Endothelial cell of umbilical vein (primary cell): ENCODE data around the gene IL17REL. TPM values are rescaled to one million over a fixed set of nuclear protein-coding genes. Genes with fewer than 3 reads are reported as not detected.

Experiments
- BruUV-seq: library from RNA; stranded (reverse); fragments of 400-500 nt; replicated peaks from 2 replicates; lab custom pipeline; 2021; lab: Mats Ljungman, UMichigan
- CTCF ChIA-PET: fragments of 300-600, 350-600 bp; sonication (Branson Sonifier 250); formaldehyde crosslinking; loops from one replicate; lab custom pipeline; 2021; ENCODE audit warnings: antibody characterized with exemption, inconsistent platforms; lab: Charles Lee
- POLR2A ChIA-PET: fragments of 300-600, 350-600 bp; sonication (Branson Sonifier 250); formaldehyde crosslinking; loops from one replicate; lab custom pipeline; 2021; ENCODE audit warnings: antibody characterized with exemption, inconsistent platforms; lab: Charles Lee
- DNase-seq: peaks from one replicate; pipeline ENCODE4 v3.0.0-alpha.2; 2011; ENCODE audit warnings: low read depth, low spot score
- FAIRE-seq: peaks from 2 replicates; lab custom pipeline; 2011; peaks lifted over from hg19 to GRCh38; lab: Jason Lieb, UNC
- H2AFZ ChIP-seq: 2 replicates; pipeline ENCODE4 v1.6.0; 2012; ENCODE audit warnings: low read depth, low read length, control low read depth, inconsistent platforms
- H3K27ac ChIP-seq: 2 replicates; pipeline ENCODE4 v1.5.1; 2011; ENCODE audit warnings: low read depth, mild to moderate bottlenecking, control low read depth, low read length, moderate library complexity; ENCODE audit not compliant: insufficient read depth
- H3K27me3 ChIP-seq, 2 experiments: 2 replicates each; pipeline versions ENCODE4 v1.6.0 to v1.6.1; 2011; ENCODE audit warnings: low read length in 2 of 2, mixed read lengths in 1 of 2; ENCODE audit not compliant: control insufficient read depth in 2 of 2, insufficient read depth in 2 of 2
- H3K36me3 ChIP-seq, 2 experiments: 2 replicates in 1 of 2; 3 replicates in 1 of 2; pipeline ENCODE4 v1.5.1; 2011; ENCODE audit warnings: low read length in 2 of 2, mild to moderate bottlenecking in 1 of 2, moderate library complexity in 1 of 2; ENCODE audit not compliant: control insufficient read depth in 2 of 2, insufficient read depth in 2 of 2; ENCODE audit errors: extremely low read depth in 1 of 2
- H3K4me1 ChIP-seq: 3 replicates; pipeline ENCODE4 v1.5.1; 2011; ENCODE audit warnings: mild to moderate bottlenecking, low read length; ENCODE audit not compliant: control insufficient read depth, insufficient read depth; ENCODE audit errors: extremely low read depth
- H3K4me2 ChIP-seq: 2 replicates; pipeline ENCODE4 v1.6.1; 2011; ENCODE audit warnings: low read length, control low read depth, mixed read lengths; ENCODE audit not compliant: insufficient read depth
- H3K4me3 ChIP-seq, 3 experiments: fragments of 200-600 bp in 1 of 3; sonication (generic), shearing (Covaris generic) in 1 of 3; replicated peaks in 1 of 3; 2 replicates each; pipeline ENCODE4 v1.5.1; 2011 to 2016; ENCODE audit warnings: control low read depth in 3 of 3, low read length in 3 of 3, mild to moderate bottlenecking in 2 of 3, inconsistent platforms in 1 of 3, low read depth in 1 of 3, moderate library complexity in 1 of 3; ENCODE audit not compliant: insufficient read depth in 1 of 3
- H3K79me2 ChIP-seq: 2 replicates; pipeline ENCODE4 v1.6.0; 2012; ENCODE audit warnings: low read length, inconsistent platforms; ENCODE audit not compliant: control insufficient read depth, insufficient read depth
- H3K9ac ChIP-seq: replicated peaks from 2 replicates; pipeline ENCODE3; 2011; ENCODE audit warnings: low read length, control low read depth; ENCODE audit not compliant: insufficient read depth; ENCODE audit errors: extremely low read depth
- H3K9me1 ChIP-seq: replicated peaks from 3 replicates; pipeline ENCODE4 v1.6.0; 2011; ENCODE audit warnings: mild to moderate bottlenecking, low read length; ENCODE audit not compliant: control insufficient read depth, insufficient read depth; ENCODE audit errors: extremely low read depth
- H3K9me3 ChIP-seq: replicated peaks from 2 replicates; pipeline ENCODE4 v1.5.1; 2012; ENCODE audit warnings: low read length, inconsistent platforms; ENCODE audit not compliant: control insufficient read depth, insufficient read depth
- H4K20me1 ChIP-seq: replicated peaks from 2 replicates; pipeline ENCODE3; 2011; ENCODE audit warnings: mild to moderate bottlenecking, low read length; ENCODE audit not compliant: control insufficient read depth, insufficient read depth; ENCODE audit errors: extremely low read depth
- CTCF ChIP-seq, 2 donors: IDR thresholded peaks; 1 replicate in 1 of 2; 2 replicates in 1 of 2; pipeline ENCODE4 v1.5.1; 2011; ENCODE audit warnings: low read length in 2 of 2, mild to moderate bottlenecking in 2 of 2, moderate library complexity in 2 of 2, control low read depth in 1 of 2, inconsistent platforms in 1 of 2, low read depth in 1 of 2; ENCODE audit not compliant: insufficient read depth in 1 of 2; ENCODE audit errors: extremely low read depth in 1 of 2
- EZH2 ChIP-seq: IDR thresholded peaks from 2 replicates; pipeline ENCODE4 v1.6.1; 2012; ENCODE audit warnings: borderline replicate concordance, low read depth, mild to moderate bottlenecking, moderate library complexity, low read length, inconsistent platforms; ENCODE audit not compliant: severe bottlenecking
- FOS ChIP-seq: IDR thresholded peaks from 2 replicates; pipeline ENCODE4 v1.6.1; 2011; ENCODE audit warnings: mild to moderate bottlenecking, low read length, moderate library complexity, borderline replicate concordance; ENCODE audit not compliant: insufficient read depth
- GATA2 ChIP-seq: IDR thresholded peaks from 2 replicates; pipeline ENCODE4 v1.7.0; 2011; ENCODE audit warnings: low read depth, mild to moderate bottlenecking, moderate library complexity, mixed read lengths, low read length; ENCODE audit not compliant: insufficient read length, insufficient read depth
- JUN ChIP-seq: IDR thresholded peaks from 2 replicates; pipeline ENCODE4 v1.6.1; 2011; ENCODE audit warnings: borderline replicate concordance, low read depth; ENCODE audit not compliant: insufficient read length, insufficient read depth
- MAX ChIP-seq: IDR thresholded peaks from 2 replicates; pipeline ENCODE4 v1.6.1; 2011; ENCODE audit not compliant: insufficient read depth, insufficient read length
- MYC ChIP-seq: IDR thresholded peaks from one replicate; pipeline ENCODE4 v1.6.1; 2011; ENCODE audit warnings: mild to moderate bottlenecking, low read depth, low read length
- POLR2A ChIP-seq: IDR thresholded peaks from 2 replicates; pipeline ENCODE4 v1.6.1; 2012; ENCODE audit warnings: low read depth, mild to moderate bottlenecking, control low read depth, low read length
- POLR2AphosphoS5 ChIP-seq: IDR thresholded peaks from 2 replicates; pipeline ENCODE4 v1.6.1; 2012; ENCODE audit warnings: low read depth, mild to moderate bottlenecking, control low read depth, low read length, moderate library complexity; ENCODE audit not compliant: insufficient read depth
- dilution Hi-C: fragments of 300-500 bp; cut with MboI; formaldehyde crosslinking; loops from one replicate; pipeline ENCODE4 v1.15.0; 2019; ENCODE audit warnings: low sequenced_read_pairs; ENCODE audit not compliant: extremely low pct_ligation_motif_present
- intact Hi-C: fragments of 100-400 bp; cut with micrococcal nuclease; formaldehyde crosslinking; loops from one replicate; pipeline ENCODE4 v1.10.0; 2022
- polyA plus RNA-seq, 4 experiments: library from polyadenylated mRNA; depleted of rRNA in 3 of 4; stranded (reverse) in 3 of 4; unstranded in 1 of 4; fragments of >200 nt; gene quantifications; 2 replicates each; pipeline versions ENCODE4 v1.2.1 to v1.2.3, GENCODE V29; 2011 to 2012; ENCODE audit warnings: missing spikeins in 1 of 4
- total RNA-seq: library from RNA; stranded (reverse); gene quantifications from 2 replicates; pipeline ENCODE4 v1.2.3, GENCODE V29; 2021

Gene IL17REL
- total and polyA plus RNA-seq, 2 donors (not counting 3 experiments of a cell fraction or from before 2014, with no cell fraction given), result 0.06 to 0.15 TPM

GRCh38 chr22:50044485-50045118, 32.0 kb upstream of the IL17REL start:
- Histone ChIP-seq H3K4me1 (no peaks in the 10 kb centered on the region), H3K27ac (no peak overlapping the region), H3K79me2 (no peaks in the 10 kb centered on the region), H3K9me3 (no peaks in the 10 kb centered on the region), H3K9me1 (no peaks in the 10 kb centered on the region), H3K36me3 (no peaks in the 10 kb centered on the region), H3K9ac (no peak overlapping the region), H4K20me1 (no peaks in the 10 kb centered on the region), H3K4me3 (no peak overlapping the region), H3K4me2 (no peak overlapping the region), H2AFZ (no peak overlapping the region), H3K27me3 (no peaks in the 10 kb centered on the region)
- CTCF ChIA-PET, result no interaction called here
- BruUV-seq, result no TSS peak
- FAIRE-seq (no peak), DNase-seq (no peak)
- dilution Hi-C loops, result no loop called here
- intact Hi-C loops, result no loop called here
- TF ChIP-seq EZH2 (no peak), GATA2 (no peak), CTCF (IDR thresholded peaks at IDR 0.05; ENCODE audit: extremely low read depth in 1 of 2, insufficient read depth in 1 of 2, low read depth in 1 of 2, low read length in 2 of 2) (no peak), POLR2A (no peak), FOS (no peak), JUN (no peak), MYC (no peak), POLR2AphosphoS5 (no peak), MAX (no peak)
- POLR2A ChIA-PET, result no interaction called here
